Heart left ventricle (tissue), 16 donors: ENCODE data around the gene QDPR. TPM values are rescaled to one million over a fixed set of nuclear protein-coding genes. Genes with fewer than 3 reads are reported as not detected.

Experiments used
- ATAC-seq, 4 donors: fragments of 200-7000 bp; cut with Tn5 transposase; one replicate each; pipeline ENCODE4 v1.9.1; 2020 to 2022; ENCODE audit warnings: moderate library complexity in 4 of 4, mild to moderate bottlenecking in 3 of 4, moderate number of reproducible peaks in 1 of 4
- DNase-seq, 5 donors: peaks; one replicate each; pipeline ENCODE4 v3.0.0-alpha.2; 2020
- H3K27ac ChIP-seq, 12 donors: fragments of 200-600 bp; sonication (generic) in 4 of 12; one replicate each; pipeline versions ENCODE4 v1.5.0 to v1.8.0; 2016 to 2022; ENCODE audit warnings: mild to moderate bottlenecking in 2 of 12
- H3K27me3 ChIP-seq, 9 donors: fragments of 200-600 bp; sonication (generic) in 2 of 9; one replicate each; pipeline versions ENCODE4 v1.5.1 to v1.8.0; 2016 to 2022; ENCODE audit warnings: mild to moderate bottlenecking in 3 of 9
- H3K36me3 ChIP-seq, 9 donors: fragments of 200-600 bp; sonication (generic) in 2 of 9; one replicate each; pipeline versions ENCODE4 v1.5.0 to v1.8.0; 2018 to 2022; ENCODE audit warnings: mild to moderate bottlenecking in 2 of 9
- H3K4me1 ChIP-seq, 12 donors: fragments of 200-600 bp; sonication (generic) in 4 of 12; one replicate each; pipeline versions ENCODE4 v1.5.0 to v1.8.0; 2016 to 2022; ENCODE audit warnings: mild to moderate bottlenecking in 3 of 12
- H3K4me3 ChIP-seq, 12 donors: fragments of 200-600 bp; sonication (generic) in 4 of 12; one replicate each; pipeline versions ENCODE4 v1.5.0 to v1.8.0; 2017 to 2022; ENCODE audit warnings: mild to moderate bottlenecking in 9 of 12, moderate library complexity in 4 of 12
- H3K9me3 ChIP-seq, 12 donors: fragments of 200-600 bp; sonication (generic) in 4 of 12; one replicate each; pipeline versions ENCODE4 v1.5.0 to v1.8.0; 2016 to 2022; ENCODE audit warnings: mild to moderate bottlenecking in 1 of 12
- CTCF ChIP-seq, 12 donors: fragments of 200-600 bp; sonication (generic) in 4 of 12; IDR thresholded peaks; one replicate each; pipeline versions ENCODE4 v1.5.0 to v1.8.0; 2018 to 2022; ENCODE audit warnings: antibody characterized with exemption in 12 of 12, mild to moderate bottlenecking in 5 of 12
- POLR2A ChIP-seq, 2 donors: fragments of 450-650 bp; IDR thresholded peaks; one replicate each; pipeline ENCODE4 v1.6.1; 2017; ENCODE audit warnings: antibody characterized with exemption in 2 of 2, mild to moderate bottlenecking in 2 of 2, moderate library complexity in 2 of 2
- WGBS, 4 donors: extraction: QIAGEN DNeasy Blood & Tissue Kit in 2 of 4; methylation state at CpG; one replicate each; pipeline versions ENCODE4 v1.1.5 to v1.1.7; 2013 to 2018; 5-methylcytosine and 5-hydroxymethylcytosine counted together
- intact Hi-C, 10 donors: fragments of 100-400 bp; cut with DNase I; formaldehyde crosslinking; loops; one replicate each; pipeline versions ENCODE4 v1.11.1 to v1.14.2; 2022
- polyA plus RNA-seq, 2 donors: library from polyadenylated mRNA; stranded (reverse); fragments of 200-250 nt; gene quantifications; one replicate each; pipeline ENCODE4 v1.2.3, GENCODE V29; 2013
- total RNA-seq, 9 donors: library from RNA; depleted of rRNA in 2 of 9; stranded (reverse); fragments of >200 nt in 2 of 9; fragmentation: NEBNext Ultra II Directional in 3 of 9; extraction: Animal tissue kit (Norgen Biotek cat#: 25700) in 3 of 9; gene quantifications; one replicate each; pipeline versions ENCODE4 v1.1.0 to v1.2.4, GENCODE V29; 2016 to 2023
- donor health status: ischemic (EF 13 %, LVEDD 7.1; RV severe dilation, severe dysfunction).
- donor health status: healthy with polysubstance abuse.
- donor health status: DM: no; HTN: yes; CAD: no.
- donor health status: DM: no; HTN: no; CAD: no.
- donor health status: ischemic (EF 25% LVEDD 6.9; RV normal size, moderate dysfunction).
- donor health status: ischemic (EF 25% LVEDD 5.7; RV mildly dilated, moderate dysfunction).
- donor health status: healthy.
- donor health status: DM: yes; HTN: yes; CAD: no.
- donor health status: ischemic (EF 35%, LVEDD 5.7; RV mildly dilated, moderate dysfunction).
- donor health status: nonischemic (EF 11% LVEDD 7.7; RV severe dilation, severe dysfunction).
- donor health status: DM: yes; HTN: yes; CAD: no.
- donor health status: PGD.
- donor health status: ischemic (EF 29% LVEDD 5.4; RV normal size, mild dysfunction).
- donor health status: nonischemic (EF 23%, LVEDD 6.1; RV moderate dilation, normal function).

The QDPR gene
- total and polyA plus RNA-seq, 11 donors: 22.7 to 66.2 (median 42.5) TPM

GRCh38 chr4:17535906-17536305, 24.0 kb upstream of the QDPR start:
- H3K4me3 ChIP-seq: no peak overlapping the region
- DNase-seq: no peak
- no peaks in the 10 kb centered on the region for H3K9me3 ChIP-seq
- no peaks in the 10 kb centered on the region for H3K4me1 ChIP-seq
- WGBS, 4 donors: 65 to 86% (median 84%) methylated on average over 3 of the region's 3 CpGs
- intact Hi-C loops: no loop called here
- H3K27ac ChIP-seq: no peak overlapping the region
- TF ChIP-seq POLR2A (IDR thresholded peaks at IDR 0.05) (no peak), CTCF (IDR thresholded peaks at IDR 0.05) (no peak)
- no peaks in the 10 kb centered on the region for H3K36me3 ChIP-seq
- ATAC-seq: no peak
- H3K27me3 ChIP-seq: no peaks in the 10 kb centered on the region

GRCh38 chr4:17535242-17535641, 23.4 kb upstream of the QDPR start:
- Histone ChIP-seq H3K27ac (no peak overlapping the region), H3K4me1 (no peaks in the 10 kb centered on the region), H3K36me3 (no peaks in the 10 kb centered on the region), H3K4me3 (no peak overlapping the region), H3K9me3 (no peaks in the 10 kb centered on the region), H3K27me3 (no peaks in the 10 kb centered on the region)
- no peak for TF ChIP-seq CTCF (IDR thresholded peaks at IDR 0.05)
- no peak for TF ChIP-seq POLR2A (IDR thresholded peaks at IDR 0.05)
- 80 to 89% (median 88%) methylated on average over 4 of the region's 4 CpGs for WGBS, 4 donors
- intact Hi-C loops: no loop called here
- DNase-seq: no peak
- no peak for ATAC-seq

GRCh38 chr4:17534705-17535104, 22.8 kb upstream of the QDPR start:
- DNase-seq: no peak

GRCh38 chr4:17531538-17532285, 19.8 kb upstream of the QDPR start:
- Histone ChIP-seq H3K4me1 (no peaks in the 10 kb centered on the region), H3K36me3 (no peaks in the 10 kb centered on the region), H3K9me3 (no peaks in the 10 kb centered on the region), H3K4me3 (no peak overlapping the region), H3K27me3 (peaks cover 0 to 10% (median 0%) of the 10 kb centered on the region in 9 donors), H3K27ac (no peak overlapping the region)
- ATAC-seq (no peak), DNase-seq (no peak)
- intact Hi-C loops: no loop called here
- 63 to 72% (median 67%) methylated on average over 8 of the region's 8 CpGs for WGBS, 4 donors
- no peak for TF ChIP-seq CTCF (IDR thresholded peaks at IDR 0.05)

More at GRCh38 chr4:17534705-17535104, 22.8 kb upstream of the QDPR start:
- Histone ChIP-seq H3K27me3 (no peaks in the 10 kb centered on the region), H3K27ac (no peak overlapping the region), H3K4me3 (no peak overlapping the region), H3K4me1 (no peaks in the 10 kb centered on the region), H3K36me3 (no peaks in the 10 kb centered on the region), H3K9me3 (no peaks in the 10 kb centered on the region)
- 94 to 98% (median 96%) methylated on average over 4 of the region's 4 CpGs for WGBS, 4 donors
- TF ChIP-seq CTCF (IDR thresholded peaks at IDR 0.05) (no peak), POLR2A (IDR thresholded peaks at IDR 0.05) (no peak)
- intact Hi-C loops: no loop called here
- ATAC-seq: no peak
